ENCODE results near the gene SLC35G1. TPM values are rescaled to one million over a fixed set of nuclear protein-coding genes. Genes with fewer than 3 reads are reported as not detected.

SLC35G1 gene
- total and polyA plus RNA-seq, 2 of the 13 experiments (the other 11 are each of a cell fraction or from before 2014, with no cell fraction given): 2.5 to 4.5 TPM

- Histone ChIP-seq H2AFZ (ENCODE audit: low read length) (no peak overlapping the region), H4K20me1 (ENCODE audit: insufficient read depth, low read length) (no peaks in the 10 kb centered on the region), H3K79me2 (ENCODE audit: insufficient read depth, low read length) (no peaks in the 10 kb centered on the region), H3K9me3 (ENCODE audit: low read length) (no peaks in the 10 kb centered on the region), H3K27me3 (ENCODE audit: control insufficient read depth in 1 of 2, insufficient read depth in 2 of 2, low read length in 2 of 2) (no peaks in the 10 kb centered on the region; a peak in 1 of 5 replicates), H3K36me3 (replicated peaks in 1 of 2; ENCODE audit: control insufficient read depth in 1 of 2, insufficient read depth in 2 of 2, low read length in 2 of 2) (no peaks in the 10 kb centered on the region), H3K27ac (ENCODE audit: extremely low read length, insufficient read depth, low read length) (no peak overlapping the region), H3K4me2 (ENCODE audit: low read depth, low read length) (peak overlapping the region; percentile 60), H3K9ac (ENCODE audit: insufficient read depth, low read depth, low read length) (no peak overlapping the region), H3K4me3 (replicated peaks in 1 of 3; ENCODE audit: insufficient read depth in 1 of 3, low read depth in 2 of 3, low read length in 3 of 3) (peak overlapping the region in 2 of 3 experiments; percentile 9 to 42; a peak in 2 of 6 replicates), H3K4me1 (ENCODE audit: insufficient read depth, low read length) (peaks cover 10% of the 10 kb centered on the region; the same call in 1 of the 2 replicates)
- DNase-seq (ENCODE audit: low spot score) (peak; percentile 34), ATAC-seq (peak; percentile 77), FAIRE-seq (peak; percentile 87)
- 42% methylated on average over 8 of the region's 8 CpGs for WGBS (ENCODE audit: low lambda C conversion rate)
- TF ChIP-seq CTCF (CRISPR knock-in tag; IDR thresholded peaks at IDR 0.05): peak; percentile 68
- TF ChIP-seq SMC3 (IDR thresholded peaks at IDR 0.05; ENCODE audit: low read length): peak; percentile 14; the same call in 1 of the 2 replicates
- no peak for TF ChIP-seq PHF8 (CRISPR knock-in tag; IDR thresholded peaks at IDR 0.05)
- no peak for TF ChIP-seq HMGXB4 (CRISPR knock-in tag; IDR thresholded peaks at IDR 0.05; ENCODE audit: borderline replicate concordance in 1 of 2, low read depth in 1 of 2)
- TF ChIP-seq GPN1 (CRISPR knock-in tag; IDR thresholded peaks at IDR 0.05; ENCODE audit: borderline replicate concordance): no peak
- no peak for TF ChIP-seq THRA (CRISPR knock-in tag; IDR thresholded peaks at IDR 0.05; ENCODE audit: borderline replicate concordance)
- TF ChIP-seq MXD3 (CRISPR knock-in tag; IDR thresholded peaks at IDR 0.05): no peak
- TF ChIP-seq STAG1 (CRISPR knock-in tag; IDR thresholded peaks at IDR 0.05): peak; percentile 69
- POLR2A ChIA-PET: no interaction called here
- BruUV-seq (replicated peaks): no TSS peak
- intact Hi-C loops (cut with micrococcal nuclease; ENCODE audit: unreplicated experiment) (loop anchor here (1.0 kb wide), 2 partner anchors 399 to 404 kb away; no protein-coding TSS in a partner anchor), in situ Hi-C loops (cut with HindIII; ENCODE audit: extremely low pct_ligation_motif_present, low pct_unique_long_range_greater_than_20kb) (loop anchor here (5.0 to 25.0 kb wide), 2 partner anchors 401 to 521 kb away; no protein-coding TSS in a partner anchor)
- CTCF ChIA-PET (ENCODE audit: low intra/inter-chr PET ratio, low total read pairs): interaction anchor here (0.8 to 2.1 kb wide), 3 partner anchors 310 to 404 kb away, joined by 3 to 15 read pairs (median 3); no protein-coding TSS in a partner anchor
Measured at GRCh38 chr10:93916257-93917063, 22.7 kb downstream of the SLC35G1 start.

All from HepG2 (cell line).